Measurements from ENCODE around the gene DHX8.
A peak's percentile ranks its signal among the peaks of the same experiment; 100 is the strongest.
"Not testable (repeated sequence)": the region's sequence is repeated elsewhere in the genome, so short reads cannot be mapped to it uniquely, and the experiment has no call there.

The DHX8 gene

DNA sequence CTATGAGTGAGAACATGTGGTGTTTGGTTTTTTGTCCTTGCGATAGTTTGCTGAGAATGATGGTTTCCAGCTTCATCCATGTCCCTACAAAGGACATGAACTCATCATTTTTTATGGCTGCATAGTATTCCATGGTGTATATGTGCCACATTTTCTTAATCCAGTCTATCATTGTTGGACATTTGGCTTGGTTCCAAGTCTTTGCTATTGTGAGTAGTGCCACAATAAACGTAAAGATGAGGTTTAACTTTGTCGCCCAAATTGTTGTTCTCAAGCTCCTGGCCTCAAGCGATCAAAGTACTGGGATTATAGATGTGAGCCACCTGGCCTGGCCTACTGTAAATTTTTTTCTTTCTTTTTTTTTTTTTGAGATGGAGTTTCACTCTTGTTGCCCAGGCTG is 21.2 kb upstream of the DHX8 start:
- DNase-seq, result not testable (repeated sequence)

DNA sequence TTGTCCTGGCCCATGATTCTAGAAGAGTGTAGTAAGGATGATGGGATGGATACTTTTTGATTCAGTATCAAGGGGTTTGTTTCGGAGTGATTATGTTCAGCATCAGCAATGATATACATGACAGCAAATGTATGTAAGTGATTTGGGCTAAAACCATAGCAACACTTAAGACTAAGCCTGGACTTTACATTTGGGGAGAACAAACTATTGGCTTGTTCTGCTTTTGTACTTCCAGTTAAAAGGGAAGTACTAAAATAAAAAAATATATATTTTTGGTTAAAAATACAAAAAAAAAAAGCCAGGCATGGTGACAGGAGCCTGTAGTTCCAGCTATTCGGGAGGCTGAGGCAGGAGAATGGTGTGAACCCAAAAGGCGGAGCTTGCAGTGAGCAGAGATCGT is 20.5 kb upstream of the DHX8 start:
- DNase-seq, result no peak

DNA sequence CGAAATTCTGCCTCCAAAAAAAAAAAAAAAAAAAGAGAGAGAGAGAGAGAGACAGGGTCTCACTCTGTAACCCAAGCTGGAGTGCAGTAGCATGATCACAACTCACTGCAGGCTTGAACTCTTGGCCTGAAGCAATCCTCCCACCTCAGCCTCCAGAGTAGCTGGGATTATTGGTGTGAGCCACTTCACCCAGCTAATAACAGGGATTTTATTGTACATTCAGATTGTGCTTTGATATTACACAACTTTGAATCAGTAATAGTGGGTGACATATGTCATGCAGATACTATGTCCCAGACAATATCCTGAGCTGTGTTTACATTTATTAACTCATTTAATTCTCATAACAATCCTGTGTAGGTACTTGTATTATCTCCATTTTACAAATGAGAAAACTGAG is 19.7 kb upstream of the DHX8 start:
- DNase-seq, result no peak

DNA sequence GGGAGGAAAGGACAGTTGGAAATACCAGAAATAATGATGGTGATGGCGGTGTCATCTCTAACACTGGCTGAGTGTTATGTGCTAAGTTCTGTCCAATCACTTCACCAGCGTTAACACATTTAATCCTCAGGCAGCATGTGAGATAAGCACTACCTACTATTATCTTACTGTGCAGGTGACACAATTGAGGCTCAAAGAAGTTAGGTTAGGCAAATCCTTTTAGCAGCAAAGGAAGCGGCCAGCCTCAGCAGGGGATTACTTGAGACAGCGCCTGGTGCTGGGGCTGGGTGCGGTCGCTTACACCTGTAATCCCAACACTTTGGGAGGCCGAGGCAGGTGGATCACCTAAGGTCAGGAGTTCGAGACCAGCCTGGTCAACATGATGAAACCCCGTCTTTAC is 18.7 kb upstream of the DHX8 start:
- DNase-seq, result no peak

DNA sequence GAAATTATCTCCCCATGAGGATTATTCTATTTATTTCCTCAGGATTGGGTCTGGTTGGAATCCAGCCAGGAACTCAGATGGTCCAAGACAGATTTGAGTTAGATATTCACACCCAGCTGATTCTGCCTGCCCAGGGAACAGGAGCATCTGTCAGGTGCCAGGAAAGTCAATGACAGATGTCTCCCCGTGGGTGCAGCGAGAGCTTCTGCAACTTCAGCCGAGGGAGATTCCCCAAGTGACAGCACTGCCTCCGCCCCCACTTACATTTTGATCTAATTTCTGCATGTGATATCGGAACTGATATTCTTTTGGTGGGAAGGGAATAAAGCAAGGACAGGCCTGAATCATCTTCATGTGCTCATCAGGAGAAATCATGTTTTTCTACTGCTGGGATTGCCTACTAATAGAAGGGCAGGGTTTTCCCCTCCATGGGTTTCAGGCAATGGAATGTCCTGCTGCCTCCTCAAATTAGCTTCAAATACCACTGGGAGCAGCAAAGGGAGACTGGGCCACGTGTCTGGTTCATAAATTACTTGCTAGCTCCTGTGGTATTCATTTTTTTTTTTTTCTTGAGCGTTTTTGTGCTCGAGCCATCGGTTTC is 15.7 kb upstream of the DHX8 start:
- no peak for DNase-seq

DNA sequence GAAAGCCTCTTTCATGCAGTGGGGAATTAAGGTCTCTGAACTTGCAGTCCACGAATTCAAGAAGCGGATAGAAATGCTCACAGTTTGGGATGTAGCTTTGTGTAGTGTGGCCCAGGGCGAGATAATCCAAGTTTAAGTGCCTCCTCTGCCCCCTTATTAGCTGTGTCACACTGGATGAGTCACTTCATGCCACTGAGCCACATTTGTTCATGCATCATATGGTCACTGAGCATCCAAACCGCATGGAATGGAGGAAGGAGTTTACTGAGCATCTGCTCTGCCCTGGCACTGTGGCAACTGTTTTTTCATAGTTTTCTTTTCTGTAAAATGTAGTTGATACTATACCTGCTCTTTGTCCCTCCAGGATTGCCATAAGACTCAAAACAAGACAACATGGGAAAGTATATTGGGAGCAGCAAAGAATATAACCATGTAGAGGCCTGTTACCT is 15.1 kb upstream of the DHX8 start:
- no peak for DNase-seq

DNA sequence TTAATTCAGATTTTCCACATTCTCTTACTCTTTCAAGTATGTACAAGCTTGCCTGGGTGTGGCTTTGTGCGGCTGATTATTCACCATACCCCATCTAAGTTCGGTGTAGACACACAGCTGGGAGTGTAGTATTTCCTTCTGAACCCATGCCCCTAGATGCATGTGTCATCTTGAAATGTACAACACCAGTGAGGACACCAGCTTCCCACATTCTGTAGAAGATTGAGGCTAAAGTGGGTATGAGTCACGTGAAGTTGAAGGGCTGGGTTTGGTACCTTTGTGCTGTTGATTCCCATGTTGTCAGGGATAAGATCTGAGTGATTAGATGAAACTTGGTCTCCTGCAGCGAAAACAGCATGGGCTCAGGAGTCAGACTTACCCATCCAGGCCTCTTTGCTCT is 14.6 kb upstream of the DHX8 start:
- no peak for DNase-seq

DNA sequence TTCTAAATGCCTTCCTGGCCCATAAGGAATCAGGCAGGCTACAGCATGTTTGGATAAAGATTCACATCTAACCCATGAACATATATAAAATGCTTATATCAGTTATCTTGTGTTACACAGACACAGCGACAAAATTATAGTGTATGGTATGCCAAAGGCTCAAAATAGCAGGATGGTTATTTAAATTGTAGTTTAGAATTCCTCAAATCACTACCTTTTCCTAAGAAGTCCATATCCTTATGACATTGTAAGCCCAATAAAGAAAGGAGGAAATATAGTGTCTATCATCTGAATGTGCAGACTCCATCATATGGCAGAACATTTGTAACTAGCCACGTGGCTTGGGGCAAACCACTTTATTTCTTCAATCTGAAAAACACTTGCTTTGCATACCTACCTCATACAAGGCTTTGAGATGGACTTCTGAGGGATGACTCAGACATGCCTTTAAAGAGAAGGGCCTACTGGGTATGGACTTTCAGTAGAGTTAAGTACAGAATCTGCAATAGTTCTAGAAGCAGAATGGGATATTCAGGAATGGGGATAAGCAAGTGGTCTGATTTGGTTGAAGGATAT is 12.1 kb upstream of the DHX8 start:
- DNase-seq, result no peak

DNA sequence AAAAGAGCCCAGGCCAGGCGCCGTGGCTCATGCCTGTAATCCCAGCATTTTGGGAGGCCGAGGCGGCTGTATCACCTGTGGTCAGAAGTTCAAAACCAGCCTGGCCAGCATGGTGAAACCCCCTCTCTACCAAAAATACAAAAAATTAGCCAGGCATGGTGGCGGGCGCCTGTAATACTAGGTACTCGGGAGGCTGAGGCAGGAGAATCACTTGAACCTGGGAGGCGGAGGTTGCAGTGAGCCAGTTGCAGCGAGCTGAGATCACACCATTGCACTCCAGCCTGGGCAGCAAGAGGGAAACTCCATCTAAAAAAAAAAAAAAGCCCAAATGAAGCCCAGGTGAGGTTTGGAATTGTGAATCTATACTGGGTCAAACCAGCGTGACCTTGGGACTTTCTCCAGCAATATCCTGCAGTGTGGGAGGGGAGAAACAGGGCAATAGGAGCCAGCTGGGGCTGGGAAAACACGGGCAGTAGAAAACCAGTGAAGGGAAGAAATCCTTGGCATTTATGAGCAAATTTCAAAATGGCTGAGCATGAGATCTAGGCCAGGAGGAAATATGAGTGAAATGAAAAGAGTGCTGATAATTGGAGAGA is 8.2 kb upstream of the DHX8 start:
- no peak for DNase-seq

DNA sequence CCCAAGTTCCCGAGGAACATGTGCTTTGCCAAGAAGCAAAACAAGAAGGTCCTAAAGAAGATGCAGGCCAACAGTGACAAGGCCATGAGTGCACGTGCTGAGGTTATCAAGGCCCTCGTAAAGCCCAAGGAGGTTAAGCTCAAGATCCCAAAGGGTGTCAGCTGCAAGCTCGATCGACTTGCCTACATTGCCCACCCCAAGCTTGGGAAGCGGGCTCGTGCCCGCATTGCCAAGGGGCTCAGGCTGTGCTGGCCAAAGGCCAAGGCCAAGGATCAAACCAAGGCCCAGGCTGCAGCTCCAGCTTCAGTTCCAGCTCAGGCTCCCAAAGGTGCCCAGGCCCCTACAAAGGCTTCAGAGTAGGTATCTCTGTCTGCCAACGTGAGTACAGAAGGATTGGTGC is 7.5 kb upstream of the DHX8 start:
- DNase-seq, result not testable (repeated sequence)

DNA sequence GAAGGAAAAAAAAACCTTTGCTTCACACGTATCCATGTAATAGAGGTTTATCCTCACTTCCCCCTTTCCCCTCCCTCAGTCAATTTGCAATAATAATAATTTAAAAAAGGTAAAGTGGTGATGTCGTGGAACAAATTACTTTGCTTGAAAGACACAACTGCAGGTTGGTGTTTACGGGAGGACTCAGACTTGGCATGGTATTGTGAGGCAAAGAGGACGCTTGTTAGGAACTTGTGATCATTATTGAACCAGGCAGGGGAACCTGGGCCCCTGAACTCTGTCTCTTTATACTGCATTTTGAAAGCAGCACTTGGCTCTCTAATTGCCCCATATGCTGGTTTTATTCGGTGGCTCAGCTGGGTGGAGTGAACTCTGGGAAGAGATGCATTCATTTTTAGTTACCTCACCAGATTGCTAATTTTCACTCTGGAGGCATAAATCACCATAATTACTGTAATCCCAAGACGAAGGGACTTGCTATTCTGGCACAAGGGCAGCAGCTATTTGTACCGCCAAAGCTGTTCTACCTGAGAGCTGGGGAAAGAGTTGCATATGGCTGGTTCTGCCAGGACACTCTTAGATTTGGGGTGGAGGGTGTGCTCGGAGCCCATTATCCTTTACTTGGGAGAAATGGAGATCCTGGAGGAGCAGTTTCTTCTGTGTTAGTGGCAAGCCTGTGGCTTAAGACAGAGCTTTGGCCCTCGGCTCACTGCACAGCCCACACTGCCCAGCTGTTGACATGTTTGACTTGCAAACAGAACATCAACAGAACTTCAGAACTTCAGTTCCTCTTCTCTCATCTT is 5.7 kb upstream of the DHX8 start:
- DNase-seq, result no peak

DNA sequence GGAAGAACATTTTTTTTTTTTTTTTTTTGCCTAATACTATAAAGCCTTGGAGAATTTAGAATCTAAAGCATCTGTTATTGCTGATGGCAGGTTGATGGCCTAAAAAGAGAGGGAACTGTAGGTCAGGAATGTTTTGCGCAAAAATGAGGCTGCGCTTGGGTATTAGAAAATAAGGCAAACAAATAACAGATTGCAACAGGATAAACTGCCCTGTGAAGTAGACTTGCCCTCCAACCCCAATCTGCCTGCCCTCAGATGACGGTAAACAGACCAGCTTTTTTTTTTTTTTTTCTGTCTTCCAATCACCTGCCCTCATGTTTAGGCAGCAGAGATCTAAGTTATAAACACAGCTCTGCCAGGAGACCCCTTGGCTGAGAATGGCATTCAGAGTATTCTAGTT is 3.8 kb upstream of the DHX8 start:
- DNase-seq, result no peak

DNA sequence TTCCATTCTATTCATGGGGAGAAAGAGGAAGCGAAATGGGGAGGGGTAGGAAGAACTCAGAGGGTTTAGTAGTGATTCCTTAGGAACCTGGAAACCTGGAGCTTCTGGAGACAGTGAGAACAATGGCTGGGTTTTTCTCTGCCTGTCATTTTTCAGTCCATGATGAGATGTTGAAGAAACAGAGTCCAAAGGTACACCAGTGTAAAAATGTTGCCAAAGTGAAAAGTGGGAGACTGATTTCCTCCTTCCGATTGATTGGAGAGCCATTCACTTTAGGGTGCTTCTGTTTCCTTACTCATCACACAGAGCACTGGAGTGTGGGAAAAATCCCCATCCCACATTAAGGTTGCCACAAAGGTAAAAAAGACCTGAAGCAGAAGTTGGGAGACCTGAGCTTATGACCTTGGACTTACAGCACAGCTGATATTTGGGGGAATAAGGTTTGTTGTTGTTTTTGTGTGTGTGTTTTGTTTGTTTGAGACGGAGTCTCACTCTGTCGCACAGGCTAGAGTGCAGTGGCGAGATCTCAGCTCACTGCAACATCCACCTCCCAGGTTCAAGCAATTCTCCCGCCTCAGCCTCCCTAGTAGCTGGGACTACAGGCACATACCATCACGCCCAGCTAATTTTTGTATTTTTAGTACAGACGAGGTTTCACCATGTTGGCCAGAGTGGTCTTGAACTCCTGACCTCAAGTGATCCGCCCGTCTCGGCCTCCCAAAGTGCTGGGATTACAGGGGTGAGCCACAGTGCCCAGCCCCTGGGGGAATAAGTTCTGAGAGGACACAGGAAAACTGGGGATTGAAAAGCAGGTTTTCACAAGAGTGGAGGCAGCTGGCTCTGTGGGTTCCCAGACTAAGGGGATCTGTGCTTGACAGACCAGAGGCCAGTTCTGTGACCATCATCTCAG is 1.4 kb upstream of the DHX8 start:
- DNase-seq, result no peak

DNA sequence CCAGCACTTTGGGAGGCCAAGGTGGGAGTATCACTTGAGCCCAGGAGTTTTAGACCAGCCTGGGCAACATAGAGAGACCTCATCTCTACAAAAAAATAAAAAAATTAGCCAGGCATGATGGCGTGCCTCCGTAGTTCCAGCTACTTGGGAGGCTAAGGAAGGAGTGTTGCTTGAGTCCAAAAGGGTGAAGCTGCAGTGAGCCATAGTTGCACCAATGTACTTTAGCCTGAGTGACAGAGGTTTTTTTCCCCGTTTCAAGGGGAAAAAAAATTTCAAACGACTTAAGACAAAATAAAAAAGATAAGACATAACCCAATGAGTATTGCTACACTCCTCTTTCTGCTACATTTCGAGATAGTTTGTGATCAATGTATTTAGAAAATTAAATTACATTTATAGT is 6.8 kb downstream of the DHX8 start:
- DNase-seq, result no peak

DNA sequence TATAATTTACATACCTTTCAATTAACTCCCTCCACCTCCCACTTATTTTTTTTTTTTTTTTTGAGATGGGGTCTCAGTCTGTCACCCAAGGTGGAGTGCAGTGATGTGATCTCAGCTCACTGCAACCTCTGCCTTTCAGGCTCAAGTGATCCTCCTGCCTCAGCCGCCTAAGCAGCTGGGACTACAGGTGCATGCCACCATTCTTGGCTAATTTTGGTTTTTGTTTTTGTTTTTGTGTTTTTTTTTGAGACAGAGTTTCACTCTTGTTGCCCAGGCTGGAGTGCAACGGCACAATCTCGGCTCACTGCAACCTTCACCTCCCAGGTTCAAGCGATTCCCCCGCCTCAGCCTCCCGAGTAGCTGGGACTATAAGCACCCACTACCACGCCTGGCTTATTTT is 25.7 kb downstream of the DHX8 start:
- DNase-seq, result not testable (repeated sequence)

DNA sequence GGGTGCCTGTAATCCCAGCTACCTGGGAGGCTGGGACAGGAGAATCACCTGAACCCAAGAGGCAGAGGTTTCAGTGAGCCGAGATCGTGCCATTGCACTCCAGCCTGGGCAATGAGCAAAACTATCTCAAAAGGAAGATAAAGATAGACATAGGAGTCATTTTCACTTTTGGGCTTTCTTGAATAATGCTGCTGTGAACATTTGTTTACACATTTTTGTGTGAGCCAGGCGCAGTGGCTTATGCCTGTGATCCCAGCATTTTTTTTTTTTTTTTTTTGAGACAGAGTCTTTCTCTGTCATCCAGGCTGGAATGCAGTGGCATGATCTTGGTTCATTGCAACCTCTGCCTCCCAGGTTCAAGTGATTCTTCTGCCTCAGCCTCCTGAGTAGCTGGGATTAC is 27.4 kb downstream of the DHX8 start:
- DNase-seq, result not testable (repeated sequence)

DNA sequence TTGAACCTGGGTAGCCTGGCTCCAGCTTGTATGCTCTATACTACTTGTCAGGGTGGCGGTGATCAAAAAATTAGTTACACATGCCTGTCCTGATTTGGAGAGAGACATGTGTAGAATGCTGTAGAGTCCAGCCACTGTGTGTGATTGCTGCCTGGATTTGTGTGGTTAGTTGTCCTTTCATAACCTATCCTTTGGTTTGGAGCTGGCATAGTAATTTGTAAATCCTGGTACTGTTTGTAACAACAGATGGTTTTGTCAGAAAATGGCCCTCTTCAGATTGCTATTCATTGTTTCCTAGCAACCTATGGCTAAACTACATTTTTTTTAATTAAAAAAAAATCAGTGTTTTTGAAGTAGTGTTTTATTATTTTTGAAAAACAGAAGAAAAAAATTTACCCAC is 31.9 kb downstream of the DHX8 start:
- DNase-seq, result no peak

DNA sequence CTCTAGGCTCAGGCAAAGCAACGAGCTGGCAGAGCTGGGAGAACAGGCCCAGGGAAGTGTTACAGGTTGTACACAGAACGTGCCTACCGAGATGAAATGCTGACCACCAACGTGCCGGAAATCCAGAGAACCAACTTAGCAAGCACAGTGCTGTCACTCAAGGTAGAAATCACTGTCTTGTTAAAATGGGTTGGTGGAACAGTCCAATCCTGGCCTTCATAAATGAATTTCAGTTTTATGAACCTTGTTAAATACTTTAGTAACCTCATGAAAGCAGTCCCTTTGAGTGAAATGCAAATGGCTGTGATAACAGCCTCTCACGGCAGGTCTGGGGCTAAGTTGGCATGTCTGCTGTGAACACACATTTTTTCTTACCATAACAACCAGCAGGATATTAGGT is 33.4 kb downstream of the DHX8 start:
- DNase-seq, result peak in 1 of 5 experiments; percentile 33

DNA sequence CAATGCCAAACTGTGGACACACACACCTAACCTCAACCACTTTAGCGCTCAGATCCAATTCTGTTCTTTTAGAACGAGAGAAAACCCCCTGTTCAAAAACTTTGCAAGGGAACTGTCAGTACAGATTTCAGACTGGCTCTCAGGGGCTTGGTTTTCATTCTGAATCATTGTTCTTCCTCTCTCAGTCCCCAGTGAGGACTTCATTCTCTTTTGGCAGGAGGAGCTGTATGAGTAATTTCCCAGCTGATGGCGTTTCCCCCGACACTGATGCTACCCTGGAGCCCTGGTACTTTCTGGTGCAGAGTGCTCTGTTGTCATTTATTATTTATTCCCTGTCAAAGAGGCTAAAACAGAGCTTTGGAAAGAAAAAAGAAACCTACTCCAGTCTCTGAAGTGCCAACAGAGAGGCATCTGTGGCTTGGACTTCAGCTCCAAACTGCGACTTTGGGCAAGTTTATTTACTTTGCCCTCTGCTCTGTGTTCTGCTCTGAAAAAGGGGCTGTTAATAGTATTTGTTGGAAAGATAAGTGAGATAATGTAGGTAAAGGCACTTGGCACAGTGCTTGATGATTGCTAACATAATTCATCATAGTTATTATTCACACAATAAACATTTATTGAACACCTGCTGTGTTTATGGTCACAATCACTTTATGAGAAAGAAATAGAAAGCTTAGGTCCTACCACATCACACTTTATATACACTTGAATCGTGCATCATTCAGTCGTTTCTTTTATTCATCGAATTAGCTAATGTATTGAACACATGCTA is 34.0 kb downstream of the DHX8 start:
- DNase-seq, result peak in 1 of 5 experiments; percentile 60

DNA sequence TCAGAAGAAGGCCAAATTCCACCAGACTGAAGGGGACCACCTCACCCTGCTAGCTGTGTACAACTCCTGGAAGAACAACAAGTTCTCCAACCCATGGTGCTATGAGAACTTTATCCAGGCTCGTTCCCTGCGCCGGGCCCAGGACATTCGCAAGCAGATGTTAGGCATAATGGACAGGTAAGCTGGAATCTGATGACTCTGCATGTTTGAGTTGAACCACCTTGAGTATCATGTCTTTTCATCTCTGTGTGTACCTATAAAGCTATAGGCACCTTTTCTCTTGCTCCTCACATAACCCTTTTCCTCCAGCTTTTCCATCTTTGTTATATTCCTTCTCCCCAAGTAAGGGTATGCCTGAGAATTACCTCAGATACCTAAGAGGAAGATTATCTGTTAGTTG is 37.6 kb downstream of the DHX8 start:
- no peak for DNase-seq

DNA sequence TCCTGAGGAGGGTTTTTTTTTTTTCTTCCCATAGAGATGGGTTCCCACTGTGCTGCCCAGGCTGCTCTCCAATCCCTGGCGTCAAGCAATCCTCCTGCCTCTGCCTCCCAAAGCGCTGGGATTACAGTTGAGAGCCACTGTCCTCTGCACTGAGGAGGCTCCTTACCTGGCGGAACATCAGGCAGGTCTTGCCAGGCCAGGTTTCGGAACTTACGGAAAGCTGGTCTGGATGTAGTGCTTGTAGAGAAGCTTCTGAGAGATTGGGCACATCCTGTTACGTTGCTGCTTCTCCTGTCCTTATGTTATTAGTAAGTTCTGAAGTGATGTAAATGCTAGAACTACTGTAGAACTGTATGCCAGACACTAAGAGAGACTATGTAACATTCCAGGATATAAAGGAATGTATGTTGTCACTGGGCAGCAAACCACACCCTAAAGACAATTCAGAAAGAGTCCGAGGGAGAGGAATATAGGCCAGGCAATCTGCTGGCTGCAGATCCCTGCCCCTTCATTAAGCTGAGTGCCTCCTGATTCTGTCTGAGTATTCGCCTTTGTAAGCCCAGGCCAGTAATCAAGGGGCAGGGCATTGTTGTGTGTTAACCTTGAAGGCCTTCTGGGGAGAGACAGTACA is 41.3 kb downstream of the DHX8 start:
- DNase-seq, result no peak
